HEK293 (cell line): ENCODE measurements around the gene FIG4.

ENCODE experiments used
- BCL11B ChIP-seq: fragments of 450-650 bp; formaldehyde crosslinking; IDR thresholded peaks from 2 replicates; pipeline ENCODE4 v1.5.1; 2016; ENCODE audit warnings: low read depth, missing biosample characterization, missing genetic modification characterization
- KLF1 ChIP-seq: fragments of 450-650 bp; formaldehyde crosslinking; IDR thresholded peaks from 2 replicates; pipeline ENCODE4 v1.5.1; 2016; ENCODE audit warnings: missing biosample characterization, missing genetic modification characterization
- YY1 ChIP-seq: fragments of 450-650 bp; formaldehyde crosslinking; IDR thresholded peaks from 2 replicates; pipeline ENCODE4 v1.5.1; 2018; ENCODE audit warnings: missing biosample characterization, missing genetic modification characterization
- ZBTB20 ChIP-seq: fragments of 450-650 bp; formaldehyde crosslinking; IDR thresholded peaks from 2 replicates; pipeline ENCODE4 v1.5.1; 2016; ENCODE audit warnings: missing biosample characterization, missing genetic modification characterization
- ZBTB21 ChIP-seq: fragments of 450-650 bp; formaldehyde crosslinking; IDR thresholded peaks from 2 replicates; pipeline ENCODE4 v1.5.1; 2017; ENCODE audit warnings: missing biosample characterization, missing genetic modification characterization
- ZFP41 ChIP-seq: fragments of 450-650 bp; formaldehyde crosslinking; IDR thresholded peaks from 2 replicates; pipeline ENCODE4 v1.5.1; 2016; ENCODE audit warnings: missing biosample characterization, missing genetic modification characterization, borderline replicate concordance
- ZNF121 ChIP-seq: fragments of 450-650 bp; formaldehyde crosslinking; IDR thresholded peaks from 2 replicates; pipeline ENCODE4 v1.5.1; 2016; ENCODE audit warnings: missing biosample characterization, missing genetic modification characterization
- ZNF146 ChIP-seq: fragments of 450-650 bp; formaldehyde crosslinking; IDR thresholded peaks from 2 replicates; pipeline ENCODE4 v1.5.1; 2016; ENCODE audit warnings: missing biosample characterization, missing genetic modification characterization
- ZNF785 ChIP-seq: fragments of 450-650 bp; formaldehyde crosslinking; IDR thresholded peaks from 2 replicates; pipeline ENCODE4 v1.5.1; 2016; ENCODE audit warnings: missing biosample characterization, missing genetic modification characterization
- TF ChIP-seq, protein P1 (sequence below): fragments of 450-650 bp; formaldehyde crosslinking; IDR thresholded peaks from 2 replicates; pipeline ENCODE4 v1.5.1; 2016; ENCODE audit warnings: missing biosample characterization, missing genetic modification characterization
- TF ChIP-seq, protein P2 (sequence below): IDR thresholded peaks from 2 replicates; pipeline ENCODE4 v1.6.1; 2011; ENCODE audit warnings: mild to moderate bottlenecking, low read depth, low read length, borderline replicate concordance
- TF ChIP-seq, protein P3 (sequence below): fragments of 450-650 bp; formaldehyde crosslinking; IDR thresholded peaks from 2 replicates; pipeline ENCODE4 v1.5.1; 2016; ENCODE audit warnings: missing biosample characterization, missing genetic modification characterization
- TF ChIP-seq, protein P4 (sequence below): fragments of 450-650 bp; formaldehyde crosslinking; IDR thresholded peaks from 2 replicates; pipeline ENCODE4 v1.5.1; 2016; ENCODE audit warnings: missing biosample characterization, missing genetic modification characterization
- TF ChIP-seq, protein P5 (sequence below): fragments of 450-650 bp; formaldehyde crosslinking; IDR thresholded peaks from 2 replicates; pipeline ENCODE4 v1.5.1; 2016; ENCODE audit warnings: missing biosample characterization, missing genetic modification characterization, low read depth

DNA sequence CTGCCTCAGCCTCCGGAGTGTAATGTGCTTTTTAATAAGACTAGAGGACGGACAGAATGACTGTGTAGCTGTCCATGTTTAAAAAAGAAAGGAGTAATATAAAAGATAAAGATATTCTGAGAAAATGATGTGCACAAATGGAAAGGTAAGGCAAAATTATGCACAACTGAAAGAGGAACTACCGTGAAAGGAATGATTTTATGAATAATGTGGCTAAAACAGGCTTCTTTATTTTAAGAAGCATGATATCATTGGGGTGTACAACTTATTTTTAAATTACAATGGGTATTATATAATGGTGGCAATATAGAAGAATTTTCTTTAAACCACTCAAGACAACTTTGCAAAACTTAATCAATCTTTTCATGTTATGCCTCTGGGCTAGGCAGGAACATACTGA, 78.1 kb downstream of the FIG4 start:
- TF ChIP-seq YY1 (tag by site-specific recombination) (no peak), ZNF785 (no peak), KLF1 (tag by site-specific recombination) (no peak), ZNF146 (tag by site-specific recombination) (no peak), ZBTB21 (tag by site-specific recombination) (no peak), ZBTB20 (no peak), ZFP41 (tag by site-specific recombination) (no peak), BCL11B (no peak), ZNF121 (no peak)
- TF ChIP-seq, protein P1, sequence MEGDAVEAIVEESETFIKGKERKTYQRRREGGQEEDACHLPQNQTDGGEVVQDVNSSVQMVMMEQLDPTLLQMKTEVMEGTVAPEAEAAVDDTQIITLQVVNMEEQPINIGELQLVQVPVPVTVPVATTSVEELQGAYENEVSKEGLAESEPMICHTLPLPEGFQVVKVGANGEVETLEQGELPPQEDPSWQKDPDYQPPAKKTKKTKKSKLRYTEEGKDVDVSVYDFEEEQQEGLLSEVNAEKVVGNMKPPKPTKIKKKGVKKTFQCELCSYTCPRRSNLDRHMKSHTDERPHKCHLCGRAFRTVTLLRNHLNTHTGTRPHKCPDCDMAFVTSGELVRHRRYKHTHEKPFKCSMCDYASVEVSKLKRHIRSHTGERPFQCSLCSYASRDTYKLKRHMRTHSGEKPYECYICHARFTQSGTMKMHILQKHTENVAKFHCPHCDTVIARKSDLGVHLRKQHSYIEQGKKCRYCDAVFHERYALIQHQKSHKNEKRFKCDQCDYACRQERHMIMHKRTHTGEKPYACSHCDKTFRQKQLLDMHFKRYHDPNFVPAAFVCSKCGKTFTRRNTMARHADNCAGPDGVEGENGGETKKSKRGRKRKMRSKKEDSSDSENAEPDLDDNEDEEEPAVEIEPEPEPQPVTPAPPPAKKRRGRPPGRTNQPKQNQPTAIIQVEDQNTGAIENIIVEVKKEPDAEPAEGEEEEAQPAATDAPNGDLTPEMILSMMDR (tag by site-specific recombination): no peak
- TF ChIP-seq, protein P2, sequence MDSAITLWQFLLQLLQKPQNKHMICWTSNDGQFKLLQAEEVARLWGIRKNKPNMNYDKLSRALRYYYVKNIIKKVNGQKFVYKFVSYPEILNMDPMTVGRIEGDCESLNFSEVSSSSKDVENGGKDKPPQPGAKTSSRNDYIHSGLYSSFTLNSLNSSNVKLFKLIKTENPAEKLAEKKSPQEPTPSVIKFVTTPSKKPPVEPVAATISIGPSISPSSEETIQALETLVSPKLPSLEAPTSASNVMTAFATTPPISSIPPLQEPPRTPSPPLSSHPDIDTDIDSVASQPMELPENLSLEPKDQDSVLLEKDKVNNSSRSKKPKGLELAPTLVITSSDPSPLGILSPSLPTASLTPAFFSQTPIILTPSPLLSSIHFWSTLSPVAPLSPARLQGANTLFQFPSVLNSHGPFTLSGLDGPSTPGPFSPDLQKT: no peak
- TF ChIP-seq, protein P3, sequence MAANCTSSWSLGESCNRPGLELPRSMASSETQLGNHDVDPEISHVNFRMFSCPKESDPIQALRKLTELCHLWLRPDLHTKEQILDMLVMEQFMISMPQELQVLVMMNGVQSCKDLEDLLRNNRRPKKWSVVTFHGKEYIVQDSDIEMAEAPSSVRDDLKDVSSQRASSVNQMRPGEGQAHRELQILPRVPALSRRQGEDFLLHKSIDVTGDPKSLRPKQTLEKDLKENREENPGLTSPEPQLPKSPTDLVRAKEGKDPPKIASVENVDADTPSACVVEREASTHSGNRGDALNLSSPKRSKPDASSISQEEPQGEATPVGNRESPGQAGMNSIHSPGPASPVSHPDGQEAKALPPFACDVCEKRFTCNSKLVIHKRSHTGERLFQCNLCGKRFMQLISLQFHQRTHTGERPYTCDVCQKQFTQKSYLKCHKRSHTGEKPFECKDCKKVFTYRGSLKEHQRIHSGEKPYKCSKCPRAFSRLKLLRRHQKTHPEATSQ (tag by site-specific recombination): no peak
- TF ChIP-seq, protein P4, sequence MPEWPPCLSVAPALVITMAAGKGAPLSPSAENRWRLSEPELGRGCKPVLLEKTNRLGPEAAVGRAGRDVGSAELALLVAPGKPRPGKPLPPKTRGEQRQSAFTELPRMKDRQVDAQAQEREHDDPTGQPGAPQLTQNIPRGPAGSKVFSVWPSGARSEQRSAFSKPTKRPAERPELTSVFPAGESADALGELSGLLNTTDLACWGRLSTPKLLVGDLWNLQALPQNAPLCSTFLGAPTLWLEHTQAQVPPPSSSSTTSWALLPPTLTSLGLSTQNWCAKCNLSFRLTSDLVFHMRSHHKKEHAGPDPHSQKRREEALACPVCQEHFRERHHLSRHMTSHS (tag by site-specific recombination): no peak
- TF ChIP-seq, protein P5, sequence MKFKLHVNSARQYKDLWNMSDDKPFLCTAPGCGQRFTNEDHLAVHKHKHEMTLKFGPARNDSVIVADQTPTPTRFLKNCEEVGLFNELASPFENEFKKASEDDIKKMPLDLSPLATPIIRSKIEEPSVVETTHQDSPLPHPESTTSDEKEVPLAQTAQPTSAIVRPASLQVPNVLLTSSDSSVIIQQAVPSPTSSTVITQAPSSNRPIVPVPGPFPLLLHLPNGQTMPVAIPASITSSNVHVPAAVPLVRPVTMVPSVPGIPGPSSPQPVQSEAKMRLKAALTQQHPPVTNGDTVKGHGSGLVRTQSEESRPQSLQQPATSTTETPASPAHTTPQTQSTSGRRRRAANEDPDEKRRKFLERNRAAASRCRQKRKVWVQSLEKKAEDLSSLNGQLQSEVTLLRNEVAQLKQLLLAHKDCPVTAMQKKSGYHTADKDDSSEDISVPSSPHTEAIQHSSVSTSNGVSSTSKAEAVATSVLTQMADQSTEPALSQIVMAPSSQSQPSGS: no peak
